ENCODE measurements around the gene SASH1.

SASH1 gene

DNA sequence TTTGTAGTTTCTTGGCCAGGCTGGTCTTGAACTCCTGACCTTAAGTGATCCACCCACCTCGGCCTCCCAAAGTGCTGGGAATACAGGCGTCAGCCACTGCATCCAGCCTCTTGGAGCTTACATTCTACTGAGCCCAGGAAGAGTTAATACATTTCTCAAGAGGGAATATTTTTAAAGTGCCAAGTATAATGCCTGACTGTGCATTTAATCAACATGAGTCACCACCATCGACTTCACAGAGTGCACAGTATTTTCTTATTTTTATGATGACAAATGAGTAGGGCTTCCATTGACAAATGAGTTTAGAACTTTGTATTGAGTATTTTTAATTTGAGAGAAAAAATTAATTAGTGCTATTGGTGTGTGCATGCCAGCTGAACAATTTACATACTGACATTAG lies 72.2 kb downstream of the SASH1 start:
- Histone ChIP-seq H3K4me3 (ENCODE audit: low read length) (no peak overlapping the region), H3K9me2 (replicated peaks; ENCODE audit: control insufficient read depth, low read length) (no peaks in the 10 kb centered on the region), H3K4me1 (ENCODE audit: control insufficient read depth, low read length) (no peaks in the 10 kb centered on the region), H4K20me1 (ENCODE audit: control insufficient read depth, insufficient read depth, low read depth, low read length) (no peaks in the 10 kb centered on the region), H3K9me3 (ENCODE audit: control insufficient read depth, insufficient read depth, low read length) (no peaks in the 10 kb centered on the region), H3K79me2 (ENCODE audit: control insufficient read depth, low read length) (no peaks in the 10 kb centered on the region), H3K27me3 (ENCODE audit: control insufficient read depth, low read length) (no peaks in the 10 kb centered on the region), H3K27ac (ENCODE audit: low read depth, low read length) (no peak overlapping the region), H3K4me2 (ENCODE audit: low read length) (no peak overlapping the region), H3K36me3 (ENCODE audit: control insufficient read depth, low read length) (no peaks in the 10 kb centered on the region), H3F3A (ENCODE audit: control insufficient read depth, insufficient read depth) (no peaks in the 10 kb centered on the region)
- TF ChIP-seq EZH2phosphoT487 (IDR thresholded peaks at IDR 0.05; ENCODE audit: borderline replicate concordance, low read length), result no peak
- TF ChIP-seq, protein P1, sequence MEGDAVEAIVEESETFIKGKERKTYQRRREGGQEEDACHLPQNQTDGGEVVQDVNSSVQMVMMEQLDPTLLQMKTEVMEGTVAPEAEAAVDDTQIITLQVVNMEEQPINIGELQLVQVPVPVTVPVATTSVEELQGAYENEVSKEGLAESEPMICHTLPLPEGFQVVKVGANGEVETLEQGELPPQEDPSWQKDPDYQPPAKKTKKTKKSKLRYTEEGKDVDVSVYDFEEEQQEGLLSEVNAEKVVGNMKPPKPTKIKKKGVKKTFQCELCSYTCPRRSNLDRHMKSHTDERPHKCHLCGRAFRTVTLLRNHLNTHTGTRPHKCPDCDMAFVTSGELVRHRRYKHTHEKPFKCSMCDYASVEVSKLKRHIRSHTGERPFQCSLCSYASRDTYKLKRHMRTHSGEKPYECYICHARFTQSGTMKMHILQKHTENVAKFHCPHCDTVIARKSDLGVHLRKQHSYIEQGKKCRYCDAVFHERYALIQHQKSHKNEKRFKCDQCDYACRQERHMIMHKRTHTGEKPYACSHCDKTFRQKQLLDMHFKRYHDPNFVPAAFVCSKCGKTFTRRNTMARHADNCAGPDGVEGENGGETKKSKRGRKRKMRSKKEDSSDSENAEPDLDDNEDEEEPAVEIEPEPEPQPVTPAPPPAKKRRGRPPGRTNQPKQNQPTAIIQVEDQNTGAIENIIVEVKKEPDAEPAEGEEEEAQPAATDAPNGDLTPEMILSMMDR (IDR thresholded peaks at IDR 0.05; ENCODE audit: low read depth, low read length, poor library complexity, severe bottlenecking), result no peak

DNA sequence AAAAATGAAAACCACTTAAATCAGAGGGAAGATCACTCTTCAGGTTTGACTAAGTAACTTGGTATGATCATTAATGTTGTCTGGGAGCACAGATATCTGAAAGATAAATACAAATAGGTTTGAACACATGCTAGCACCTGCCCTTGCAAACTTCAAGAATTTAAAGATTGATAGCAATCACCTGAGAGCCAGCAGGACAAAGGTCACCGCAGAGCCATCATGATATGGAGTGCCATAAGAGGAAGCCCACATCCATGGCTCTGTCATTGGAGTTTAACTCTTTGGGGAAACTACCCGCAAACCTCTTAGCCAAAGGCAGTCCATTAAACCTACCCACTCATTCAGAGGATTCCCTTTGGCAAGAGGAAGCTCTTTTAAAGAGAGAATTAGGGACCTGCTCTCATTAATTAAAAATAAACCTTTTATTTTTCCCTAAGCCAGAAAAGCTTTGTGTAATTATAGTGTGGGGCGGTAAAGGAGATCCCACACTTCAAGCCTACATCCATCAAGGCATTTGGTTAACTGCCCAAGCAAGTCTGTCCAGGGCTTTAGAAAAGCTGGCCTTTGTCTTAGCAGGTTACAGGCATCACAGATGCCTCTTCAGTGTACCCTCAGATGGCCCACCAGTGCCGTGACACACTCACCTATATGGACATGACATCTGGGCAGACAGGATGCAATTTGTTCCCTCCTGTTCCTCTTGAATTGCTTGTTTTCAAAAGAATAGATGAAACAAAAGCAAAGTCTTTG lies 73.0 kb downstream of the SASH1 start:
- H3K27ac ChIP-seq (ENCODE audit: low read depth, low read length), result no peak overlapping the region
- no peak overlapping the region for H3K4me2 ChIP-seq (ENCODE audit: low read length)
- H3K4me3 ChIP-seq (ENCODE audit: low read length), result no peak overlapping the region
- no peaks in the 10 kb centered on the region for H3K79me2 ChIP-seq (ENCODE audit: control insufficient read depth, low read length)
- TF ChIP-seq EZH2phosphoT487 (IDR thresholded peaks at IDR 0.05; ENCODE audit: borderline replicate concordance, low read length), result no peak
- TF ChIP-seq, protein P1 (IDR thresholded peaks at IDR 0.05; ENCODE audit: low read depth, low read length, poor library complexity, severe bottlenecking), result no peak
- no peaks in the 10 kb centered on the region for H3K9me2 ChIP-seq (replicated peaks; ENCODE audit: control insufficient read depth, low read length)
- no peaks in the 10 kb centered on the region for H3F3A ChIP-seq (ENCODE audit: control insufficient read depth, insufficient read depth)
- H3K9me3 ChIP-seq (ENCODE audit: control insufficient read depth, insufficient read depth, low read length), result no peaks in the 10 kb centered on the region
- no peaks in the 10 kb centered on the region for H4K20me1 ChIP-seq (ENCODE audit: control insufficient read depth, insufficient read depth, low read depth, low read length)
- no peaks in the 10 kb centered on the region for H3K27me3 ChIP-seq (ENCODE audit: control insufficient read depth, low read length)
- H3K4me1 ChIP-seq (ENCODE audit: control insufficient read depth, low read length), result no peaks in the 10 kb centered on the region
- no peaks in the 10 kb centered on the region for H3K36me3 ChIP-seq (ENCODE audit: control insufficient read depth, low read length)

DNA sequence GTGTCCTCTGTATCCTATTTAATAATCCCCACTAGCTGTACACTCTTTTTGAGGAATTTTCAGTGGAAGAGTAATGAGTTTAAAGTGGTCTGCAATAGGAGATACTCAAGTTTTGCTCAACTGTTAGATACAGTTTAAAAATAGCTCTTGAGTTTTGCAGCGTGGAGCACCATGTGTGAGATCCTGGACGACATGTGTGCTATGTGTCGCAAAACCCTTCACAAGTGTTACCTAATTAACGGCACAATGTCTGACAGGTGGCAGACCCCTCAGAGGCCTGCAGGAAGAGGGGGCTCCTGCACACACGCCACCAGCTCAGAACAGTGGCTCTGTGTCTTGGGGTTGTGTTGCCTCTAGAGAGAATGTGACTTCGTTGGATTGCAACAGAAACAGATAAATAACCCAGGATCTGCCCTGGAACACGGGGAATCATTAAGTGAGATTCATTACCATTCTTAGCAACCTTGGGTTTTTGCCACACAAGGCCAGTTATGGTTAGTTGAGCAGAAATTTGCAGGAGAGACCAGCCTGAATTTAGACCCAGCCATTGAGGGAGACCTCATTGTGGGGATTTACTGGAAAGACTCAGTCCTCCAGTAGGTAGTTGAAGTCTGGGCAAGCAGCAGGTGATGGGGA lies 73.8 kb downstream of the SASH1 start:
- H3K27ac ChIP-seq (ENCODE audit: low read depth, low read length), result no peak overlapping the region
- TF ChIP-seq, protein P1 (IDR thresholded peaks at IDR 0.05; ENCODE audit: low read depth, low read length, poor library complexity, severe bottlenecking), result no peak
- TF ChIP-seq EZH2phosphoT487 (IDR thresholded peaks at IDR 0.05; ENCODE audit: borderline replicate concordance, low read length), result no peak

More for the DNA sequence above, 73.8 kb downstream of the SASH1 start:
- no peak overlapping the region for H3K4me3 ChIP-seq (ENCODE audit: low read length)
- H3K4me1 ChIP-seq (ENCODE audit: control insufficient read depth, low read length), result no peaks in the 10 kb centered on the region
- no peaks in the 10 kb centered on the region for H3F3A ChIP-seq (ENCODE audit: control insufficient read depth, insufficient read depth)
- no peaks in the 10 kb centered on the region for H3K9me2 ChIP-seq (replicated peaks; ENCODE audit: control insufficient read depth, low read length)
- H3K36me3 ChIP-seq (ENCODE audit: control insufficient read depth, low read length), result no peaks in the 10 kb centered on the region
- no peaks in the 10 kb centered on the region for H4K20me1 ChIP-seq (ENCODE audit: control insufficient read depth, insufficient read depth, low read depth, low read length)
- no peaks in the 10 kb centered on the region for H3K27me3 ChIP-seq (ENCODE audit: control insufficient read depth, low read length)
- no peak overlapping the region for H3K4me2 ChIP-seq (ENCODE audit: low read length)
- no peaks in the 10 kb centered on the region for H3K79me2 ChIP-seq (ENCODE audit: control insufficient read depth, low read length)
- no peaks in the 10 kb centered on the region for H3K9me3 ChIP-seq (ENCODE audit: control insufficient read depth, insufficient read depth, low read length)

Measured in DOHH2 (cell line).